IMR-90 (cell line): ENCODE results near the gene CD84. TPM values are rescaled to one million over a fixed set of nuclear protein-coding genes. Genes with fewer than 3 reads are reported as not detected.

ENCODE experiments used
- ATAC-seq: fragments of 200-7000 bp; cut with Tn5 transposase; 2 replicates; pipeline ENCODE4 v1.9.1; 2020; ENCODE audit warnings: low read depth, mild to moderate bottlenecking, moderate library complexity
- BruUV-seq: library from RNA; stranded (reverse); fragments of 400-500 nt; replicated peaks from 2 replicates; lab custom pipeline; 2021; lab: Mats Ljungman, UMichigan
- CTCF ChIA-PET: fragments of 300-600 bp; formaldehyde crosslinking; extraction: SDS; loops from one replicate; lab custom pipeline; 2021; ENCODE audit warnings: antibody characterized with exemption; lab: Yijun Ruan, JAX
- POLR2A ChIA-PET: fragments of 300-600 bp; sonication (Branson Sonifier 250); formaldehyde crosslinking; loops from one replicate; lab custom pipeline; 2022; ENCODE audit warnings: antibody characterized with exemption; ENCODE audit not compliant: unreplicated experiment; lab: Charles Lee
- DNase-seq: peaks from one replicate; pipeline ENCODE4 v3.0.0; 2013
- H2AFZ ChIP-seq: replicated peaks from 2 replicates; pipeline ENCODE3; 2013; ENCODE audit warnings: low read length, mild to moderate bottlenecking; ENCODE audit not compliant: poor library complexity
- H2AK5ac ChIP-seq: 2 replicates; pipeline ENCODE4 v1.6.1; 2013; ENCODE audit warnings: low read depth, low read length, inconsistent platforms
- H2AK9ac ChIP-seq: replicated peaks from 2 replicates; pipeline ENCODE3; 2013; ENCODE audit warnings: mild to moderate bottlenecking, low read depth, low read length, moderate library complexity; ENCODE audit not compliant: poor library complexity
- H2BK120ac ChIP-seq: 2 replicates; pipeline ENCODE4 v1.6.1; 2013; ENCODE audit warnings: low read depth, low read length, inconsistent platforms
- H2BK15ac ChIP-seq: 3 replicates; pipeline ENCODE4 v1.6.1; 2013; ENCODE audit warnings: low read depth, low read length, inconsistent platforms
- H2BK20ac ChIP-seq: 2 replicates; pipeline ENCODE4 v1.6.1; 2013; ENCODE audit warnings: low read depth, mild to moderate bottlenecking, inconsistent platforms, low read length, moderate library complexity
- H2BK5ac ChIP-seq: 2 replicates; pipeline ENCODE4 v1.6.1; 2013; ENCODE audit warnings: mild to moderate bottlenecking, low read depth, low read length, inconsistent platforms; ENCODE audit not compliant: poor library complexity, severe bottlenecking
- H3K14ac ChIP-seq: replicated peaks from 2 replicates; pipeline ENCODE4 v1.6.1; 2013; ENCODE audit warnings: low read depth, low read length, inconsistent platforms
- H3K18ac ChIP-seq: 2 replicates; pipeline ENCODE4 v1.6.1; 2013; ENCODE audit warnings: low read depth, low read length, control low read depth
- H3K23ac ChIP-seq: 2 replicates; pipeline ENCODE4 v1.6.1; 2013; ENCODE audit warnings: low read depth, low read length, inconsistent platforms
- H3K27ac ChIP-seq: 2 replicates; pipeline ENCODE4 v1.5.1; 2013; ENCODE audit warnings: mild to moderate bottlenecking, control low read depth, low read length; ENCODE audit not compliant: insufficient read depth
- H3K27me3 ChIP-seq: 2 replicates; pipeline ENCODE4 v1.6.1; 2013; ENCODE audit warnings: low read length; ENCODE audit not compliant: control insufficient read depth, insufficient read depth
- H3K36me3 ChIP-seq: 2 replicates; pipeline ENCODE4 v1.6.1; 2013; ENCODE audit warnings: low read length, mixed read lengths; ENCODE audit not compliant: control insufficient read depth, insufficient read depth
- H3K4ac ChIP-seq: 2 replicates; pipeline ENCODE4 v1.6.1; 2013; ENCODE audit warnings: low read depth, low read length, inconsistent platforms
- H3K4me1 ChIP-seq: 2 replicates; pipeline ENCODE4 v1.6.1; 2013; ENCODE audit warnings: low read length, mixed read lengths; ENCODE audit not compliant: control insufficient read depth, insufficient read depth
- H3K4me2 ChIP-seq: 2 replicates; pipeline ENCODE4 v1.6.1; 2013; ENCODE audit warnings: low read depth, mild to moderate bottlenecking, control low read depth, low read length, moderate library complexity
- H3K4me3 ChIP-seq: 2 replicates; pipeline ENCODE4 v1.5.1; 2013; ENCODE audit warnings: low read depth, mild to moderate bottlenecking, control low read depth, low read length, moderate library complexity; ENCODE audit not compliant: insufficient read depth
- H3K56ac ChIP-seq: 2 replicates; pipeline ENCODE4 v1.6.1; 2013; ENCODE audit warnings: low read length, inconsistent platforms; ENCODE audit not compliant: insufficient read depth; ENCODE audit errors: extremely low read depth
- H3K79me1 ChIP-seq, 2 experiments: 2 replicates each; pipeline ENCODE4 v1.6.1; 2013; ENCODE audit warnings: low read length in 2 of 2, inconsistent platforms in 1 of 2, low read depth in 1 of 2
- H3K9ac ChIP-seq: 2 replicates; pipeline ENCODE4 v1.6.1; 2013; ENCODE audit warnings: low read depth, low read length, control low read depth
- H3K9me1 ChIP-seq: 2 replicates; pipeline ENCODE4 v1.6.1; 2013; ENCODE audit warnings: low read length, inconsistent platforms; ENCODE audit not compliant: insufficient read depth
- H3K9me3 ChIP-seq: 2 replicates; pipeline ENCODE4 v1.6.1; 2013; ENCODE audit warnings: low read length; ENCODE audit not compliant: control insufficient read depth, insufficient read depth
- H4K20me1 ChIP-seq: 2 replicates; pipeline ENCODE4 v1.6.1; 2013; ENCODE audit warnings: low read length, inconsistent platforms; ENCODE audit not compliant: insufficient read depth
- H4K5ac ChIP-seq: 2 replicates; pipeline ENCODE4 v1.6.1; 2013; ENCODE audit warnings: mild to moderate bottlenecking, low read depth, low read length, control low read depth
- H4K8ac ChIP-seq, 2 experiments: 2 replicates each; pipeline ENCODE4 v1.6.1; 2013; ENCODE audit warnings: low read depth in 2 of 2, low read length in 2 of 2, control low read depth in 1 of 2, inconsistent platforms in 1 of 2
- H4K91ac ChIP-seq: 2 replicates; pipeline ENCODE4 v1.6.1; 2013; ENCODE audit warnings: low read depth, low read length, inconsistent platforms; ENCODE audit not compliant: insufficient read depth
- CTCF ChIP-seq: conservative IDR thresholded peaks from 2 replicates; pipeline ENCODE4 v1.5.1; 2012; ENCODE audit warnings: mild to moderate bottlenecking, low read depth, low read length, improper control_type of control experiment
- RAD21 ChIP-seq: IDR thresholded peaks from 2 replicates; pipeline ENCODE4 v1.6.1; 2012; ENCODE audit warnings: low read length, improper control_type of control experiment
- RCOR1 ChIP-seq: IDR thresholded peaks from 2 replicates; pipeline ENCODE4 v1.6.1; 2012; ENCODE audit warnings: mild to moderate bottlenecking, low read length, improper control_type of control experiment; ENCODE audit not compliant: insufficient replicate concordance
- SMC3 ChIP-seq: fragments of 150-350 bp; IDR thresholded peaks from 2 replicates; pipeline ENCODE4 v1.6.1; 2016; ENCODE audit warnings: low read depth, mild to moderate bottlenecking, antibody characterized with exemption, low read length, moderate library complexity
- WGBS, 2 experiments: methylation state at CpG; one replicate each; pipeline versions ENCODE4 v1.1.5 to v1.1.7; 2013; ENCODE audit warnings: missing lambda C conversion rate in 2 of 2; ENCODE audit not compliant: insufficient read length in 1 of 2; ENCODE audit errors: extremely low coverage in 2 of 2; 5-methylcytosine and 5-hydroxymethylcytosine counted together
- dilution Hi-C: fragments of 300-500 bp; cut with HindIII; formaldehyde crosslinking; loops from one replicate; pipeline ENCODE4 v1.14.3; 2018; ENCODE audit warnings: low sequenced_read_pairs; ENCODE audit not compliant: unreplicated experiment
- in situ Hi-C: fragments of 300-500 bp; cut with MboI; formaldehyde crosslinking; loops from 3 replicates; pipeline ENCODE4 v1.14.3; 2019; ENCODE audit warnings: low sequenced_read_pairs, inconsistent platforms, mixed read lengths
- intact Hi-C: fragments of 100-400 bp; cut with micrococcal nuclease; formaldehyde crosslinking; loops from 2 replicates; pipeline ENCODE4 v1.10.0; 2022
- polyA plus RNA-seq, 3 experiments: library from polyadenylated mRNA; depleted of rRNA; stranded (reverse); fragments of >200 nt; gene quantifications; 2 replicates each; pipeline ENCODE4 v1.2.3, GENCODE V29; 2012; ENCODE audit warnings: low replicate concordance in 1 of 3
- total RNA-seq: library from RNA; depleted of rRNA; stranded (reverse); fragments of >200 nt; gene quantifications from 2 replicates; pipeline ENCODE4 v1.2.3, GENCODE V29; 2012

The CD84 gene
- total and polyA plus RNA-seq, 2 of the 4 experiments (the other 2 are of a cell fraction), result not detected

GRCh38 chr1:160607011-160607671 lies 27.8 kb upstream of the CD84 start:
- H3K4me1 ChIP-seq, result no peaks in the 10 kb centered on the region
- H4K5ac ChIP-seq, result no peak overlapping the region
- peak; percentile 96 for ATAC-seq
- no peaks in the 10 kb centered on the region for H3K79me1 ChIP-seq
- H3K36me3 ChIP-seq, result no peaks in the 10 kb centered on the region
- no peak overlapping the region for H2AFZ ChIP-seq
- peak; percentile 80 for TF ChIP-seq RAD21
- TF ChIP-seq RCOR1, result no peak
- TF ChIP-seq CTCF, result peak; percentile 72
- TF ChIP-seq SMC3, result peak; percentile 56
- H3K27ac ChIP-seq, result no peak overlapping the region
- dilution Hi-C loops (no loop called here), intact Hi-C loops (loop anchor here (1.0 to 2.0 kb wide), 2 partner anchors 62 to 179 kb away; no protein-coding TSS in a partner anchor), in situ Hi-C loops (loop anchor here (5.0 to 25.0 kb wide), 2 partner anchors 180 to 420 kb away; partner anchors contain the start of gene CASQ1)
- no peaks in the 10 kb centered on the region for H3K9me1 ChIP-seq
- no peak overlapping the region for H2AK5ac ChIP-seq
- H2BK120ac ChIP-seq, result no peak overlapping the region
- no peak overlapping the region for H3K23ac ChIP-seq
- WGBS, 2 experiments, result no CpG with 5 or more reads among the region's 3 CpGs
- no peak overlapping the region for H2BK5ac ChIP-seq
- CTCF ChIA-PET, result interaction anchor here (0.6 to 1.4 kb wide), 2 partner anchors 125 to 506 kb away, joined by 3 read pairs; no protein-coding TSS in a partner anchor
- H4K91ac ChIP-seq, result no peak overlapping the region
- BruUV-seq, result no TSS peak
- DNase-seq, result peak; percentile 77
- no peak overlapping the region for H2AK9ac ChIP-seq
- H3K56ac ChIP-seq, result no peak overlapping the region
- POLR2A ChIA-PET, result no interaction called here
- H3K4me3 ChIP-seq, result no peak overlapping the region
- H3K4ac ChIP-seq, result no peak overlapping the region
- H3K9ac ChIP-seq, result no peak overlapping the region
- no peak overlapping the region for H2BK15ac ChIP-seq
- H3K9me3 ChIP-seq, result no peaks in the 10 kb centered on the region
- no peaks in the 10 kb centered on the region; the same call in 1 of the 2 replicates for H3K27me3 ChIP-seq
- H4K20me1 ChIP-seq, result no peaks in the 10 kb centered on the region
- no peak overlapping the region for H4K8ac ChIP-seq
- H3K4me2 ChIP-seq, result no peak overlapping the region
- H2BK20ac ChIP-seq, result no peak overlapping the region
- H3K18ac ChIP-seq, result no peak overlapping the region
- H3K14ac ChIP-seq, result no peak overlapping the region
